ENCODE measurements around the gene NRXN3.

Gene NRXN3

DNA sequence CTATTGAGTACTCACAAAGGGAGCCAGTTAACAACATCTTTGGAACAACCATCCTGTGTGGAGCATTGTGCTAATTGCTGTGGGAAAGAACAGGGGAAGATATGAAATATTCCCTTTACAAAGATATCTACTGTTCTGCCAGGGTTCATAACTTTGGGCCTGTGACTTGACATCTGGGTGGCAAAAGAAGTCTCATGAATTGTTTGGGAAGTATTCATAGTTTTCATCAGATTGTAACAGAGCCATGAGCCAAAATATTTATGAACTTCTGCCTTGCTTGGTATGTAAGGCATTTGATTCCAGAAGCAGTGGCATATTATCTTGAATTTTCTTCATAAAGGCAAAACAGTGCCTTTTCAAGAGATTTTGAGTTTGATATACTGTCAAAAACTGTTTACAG, 1224.9 kb downstream of the NRXN3 start:
- H2AFZ ChIP-seq (ENCODE audit: low read length): no peak overlapping the region
- no peaks in the 10 kb centered on the region for H3K27me3 ChIP-seq (ENCODE audit: insufficient read depth, low read length)
- no peaks in the 10 kb centered on the region for H3K9me2 ChIP-seq (ENCODE audit: low read depth, low read length)
- no peak overlapping the region for H3K9ac ChIP-seq (ENCODE audit: low read length)
- no peaks in the 10 kb centered on the region for H3F3A ChIP-seq (ENCODE audit: insufficient read depth, low read length)
- H3K4me1 ChIP-seq (ENCODE audit: insufficient read depth, low read length, severe bottlenecking): no peaks in the 10 kb centered on the region
- no peaks in the 10 kb centered on the region for H3K36me3 ChIP-seq (ENCODE audit: insufficient read depth, low read length)
- H3K4me2 ChIP-seq (ENCODE audit: low read length): no peak overlapping the region
- no peaks in the 10 kb centered on the region for H4K20me1 ChIP-seq (ENCODE audit: insufficient read depth, low read length)
- H3K9me3 ChIP-seq (ENCODE audit: low read length): no peaks in the 10 kb centered on the region
- H3K27ac ChIP-seq (ENCODE audit: low read depth, low read length, poor library complexity, severe bottlenecking): no peak overlapping the region
- no peaks in the 10 kb centered on the region for H3K79me2 ChIP-seq (ENCODE audit: insufficient read depth, low read length)
- TF ChIP-seq, protein P1, sequence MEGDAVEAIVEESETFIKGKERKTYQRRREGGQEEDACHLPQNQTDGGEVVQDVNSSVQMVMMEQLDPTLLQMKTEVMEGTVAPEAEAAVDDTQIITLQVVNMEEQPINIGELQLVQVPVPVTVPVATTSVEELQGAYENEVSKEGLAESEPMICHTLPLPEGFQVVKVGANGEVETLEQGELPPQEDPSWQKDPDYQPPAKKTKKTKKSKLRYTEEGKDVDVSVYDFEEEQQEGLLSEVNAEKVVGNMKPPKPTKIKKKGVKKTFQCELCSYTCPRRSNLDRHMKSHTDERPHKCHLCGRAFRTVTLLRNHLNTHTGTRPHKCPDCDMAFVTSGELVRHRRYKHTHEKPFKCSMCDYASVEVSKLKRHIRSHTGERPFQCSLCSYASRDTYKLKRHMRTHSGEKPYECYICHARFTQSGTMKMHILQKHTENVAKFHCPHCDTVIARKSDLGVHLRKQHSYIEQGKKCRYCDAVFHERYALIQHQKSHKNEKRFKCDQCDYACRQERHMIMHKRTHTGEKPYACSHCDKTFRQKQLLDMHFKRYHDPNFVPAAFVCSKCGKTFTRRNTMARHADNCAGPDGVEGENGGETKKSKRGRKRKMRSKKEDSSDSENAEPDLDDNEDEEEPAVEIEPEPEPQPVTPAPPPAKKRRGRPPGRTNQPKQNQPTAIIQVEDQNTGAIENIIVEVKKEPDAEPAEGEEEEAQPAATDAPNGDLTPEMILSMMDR (IDR thresholded peaks at IDR 0.05; ENCODE audit: low read length): no peak
- no peak for TF ChIP-seq EZH2 (IDR thresholded peaks at IDR 0.05; ENCODE audit: borderline replicate concordance, low read length)
- H3K4me3 ChIP-seq (ENCODE audit: low read depth, low read length, poor library complexity, severe bottlenecking): no peak overlapping the region

GRCh38 chr14:79404874-79405511, 1234.8 kb downstream of the NRXN3 start:
- Histone ChIP-seq H3K36me3 (ENCODE audit: insufficient read depth, low read length) (no peaks in the 10 kb centered on the region), H3K9me2 (ENCODE audit: low read depth, low read length) (no peaks in the 10 kb centered on the region), H3K4me3 (ENCODE audit: low read depth, low read length, poor library complexity, severe bottlenecking) (no peak overlapping the region), H3K4me2 (ENCODE audit: low read length) (no peak overlapping the region), H3K27me3 (ENCODE audit: insufficient read depth, low read length) (no peaks in the 10 kb centered on the region), H3F3A (ENCODE audit: insufficient read depth, low read length) (no peaks in the 10 kb centered on the region), H3K4me1 (ENCODE audit: insufficient read depth, low read length, severe bottlenecking) (no peaks in the 10 kb centered on the region), H2AFZ (ENCODE audit: low read length) (no peak overlapping the region), H3K79me2 (ENCODE audit: insufficient read depth, low read length) (no peaks in the 10 kb centered on the region), H3K9ac (ENCODE audit: low read length) (no peak overlapping the region), H3K27ac (ENCODE audit: low read depth, low read length, poor library complexity, severe bottlenecking) (no peak overlapping the region), H3K9me3 (ENCODE audit: low read length) (no peaks in the 10 kb centered on the region), H4K20me1 (ENCODE audit: insufficient read depth, low read length) (no peaks in the 10 kb centered on the region)
- no peak for TF ChIP-seq EZH2 (IDR thresholded peaks at IDR 0.05; ENCODE audit: borderline replicate concordance, low read length)
- TF ChIP-seq, protein P1 (IDR thresholded peaks at IDR 0.05; ENCODE audit: low read length): no peak

GRCh38 chr14:79405512-79405910, 1235.3 kb downstream of the NRXN3 start:
- H3K27ac ChIP-seq (ENCODE audit: low read depth, low read length, poor library complexity, severe bottlenecking): no peak overlapping the region
- H3F3A ChIP-seq (ENCODE audit: insufficient read depth, low read length): no peaks in the 10 kb centered on the region
- H3K79me2 ChIP-seq (ENCODE audit: insufficient read depth, low read length): no peaks in the 10 kb centered on the region
- H3K36me3 ChIP-seq (ENCODE audit: insufficient read depth, low read length): no peaks in the 10 kb centered on the region
- no peak overlapping the region for H2AFZ ChIP-seq (ENCODE audit: low read length)
- H3K9ac ChIP-seq (ENCODE audit: low read length): no peak overlapping the region
- H3K27me3 ChIP-seq (ENCODE audit: insufficient read depth, low read length): no peaks in the 10 kb centered on the region
- H3K4me3 ChIP-seq (ENCODE audit: low read depth, low read length, poor library complexity, severe bottlenecking): no peak overlapping the region
- H3K9me3 ChIP-seq (ENCODE audit: low read length): no peaks in the 10 kb centered on the region
- TF ChIP-seq, protein P1 (IDR thresholded peaks at IDR 0.05; ENCODE audit: low read length): no peak
- TF ChIP-seq EZH2 (IDR thresholded peaks at IDR 0.05; ENCODE audit: borderline replicate concordance, low read length): no peak
- no peaks in the 10 kb centered on the region for H4K20me1 ChIP-seq (ENCODE audit: insufficient read depth, low read length)
- H3K4me2 ChIP-seq (ENCODE audit: low read length): no peak overlapping the region
- no peaks in the 10 kb centered on the region for H3K9me2 ChIP-seq (ENCODE audit: low read depth, low read length)
- H3K4me1 ChIP-seq (ENCODE audit: insufficient read depth, low read length, severe bottlenecking): no peaks in the 10 kb centered on the region

All from OCI-LY1 (cell line).